HG03378 (cell line): ENCODE measurements around the gene SEMA3E.
"Not testable (repeated sequence)": the region's sequence is repeated elsewhere in the genome, so short reads cannot be mapped to it uniquely, and the experiment has no call there.

Source experiments
- ATAC-seq: cut with Tn5 transposase; IDR thresholded peaks from one replicate; pipeline ENCODE4 v1.9.1; 2021; ENCODE audit warnings: mild to moderate bottlenecking, moderate library complexity; ENCODE audit not compliant: unreplicated experiment

Gene SEMA3E

GRCh38 chr7:83562960-83563359 is 86.0 kb downstream of the SEMA3E start:
- no peak for ATAC-seq

GRCh38 chr7:83562289-83562688 is 86.7 kb downstream of the SEMA3E start:
- ATAC-seq, result no peak

GRCh38 chr7:83559887-83560286 is 89.1 kb downstream of the SEMA3E start:
- no peak for ATAC-seq

- ATAC-seq, result not testable (repeated sequence)
Observed at GRCh38 chr7:83552556-83552955, 96.4 kb downstream of the SEMA3E start.

- ATAC-seq, result no peak
Observed at GRCh38 chr7:83550100-83550499, 98.8 kb downstream of the SEMA3E start.

- no peak for ATAC-seq
Observed at GRCh38 chr7:83548250-83548649, 100.7 kb downstream of the SEMA3E start.

- ATAC-seq, result peak; percentile 85
Observed at GRCh38 chr7:83547526-83547925, 101.4 kb downstream of the SEMA3E start.

- ATAC-seq, result no peak
Observed at GRCh38 chr7:83546586-83546985, 102.4 kb downstream of the SEMA3E start.

GRCh38 chr7:83541187-83541960 is 107.6 kb downstream of the SEMA3E start:
- ATAC-seq, result no peak

GRCh38 chr7:83534488-83534887 is 114.5 kb downstream of the SEMA3E start:
- no peak for ATAC-seq

- no peak for ATAC-seq
Observed at GRCh38 chr7:83532219-83532618, 116.7 kb downstream of the SEMA3E start.

- ATAC-seq, result no peak
Observed at GRCh38 chr7:83531766-83532165, 117.2 kb downstream of the SEMA3E start.

- no peak for ATAC-seq
Observed at GRCh38 chr7:83528925-83529423, 120.0 kb downstream of the SEMA3E start.

- ATAC-seq, result no peak
Observed at GRCh38 chr7:83524277-83525075, 124.5 kb downstream of the SEMA3E start.

- no peak for ATAC-seq
Observed at GRCh38 chr7:83520726-83521125, 128.2 kb downstream of the SEMA3E start.

- no peak for ATAC-seq
Observed at GRCh38 chr7:83519240-83519639, 129.7 kb downstream of the SEMA3E start.

- no peak for ATAC-seq
Observed at GRCh38 chr7:83517035-83517700, 131.8 kb downstream of the SEMA3E start.

GRCh38 chr7:83514977-83515376 is 134.0 kb downstream of the SEMA3E start:
- no peak for ATAC-seq

GRCh38 chr7:83509255-83510021 is 139.5 kb downstream of the SEMA3E start:
- ATAC-seq, result no peak

- no peak for ATAC-seq
Observed at GRCh38 chr7:83504330-83504729, 144.6 kb downstream of the SEMA3E start.

GRCh38 chr7:83502636-83503035 is 146.3 kb downstream of the SEMA3E start:
- no peak for ATAC-seq
